Measurements from ENCODE around the gene TNK1. TPM values are rescaled to one million over a fixed set of nuclear protein-coding genes. Genes with fewer than 3 reads are reported as not detected.

TNK1 gene
- total RNA-seq, 1 donor from 2014 or later: 5.8 TPM

GRCh38 chr17:7392696-7393612, 12.1 kb downstream of the TNK1 start:
- peak overlapping the region; percentile 76 for H3K4me3 ChIP-seq
- H3K36me3 ChIP-seq: peaks cover 17% of the 10 kb centered on the region
- intact Hi-C loops (cut with DNase I): no loop called here
- no peaks in the 10 kb centered on the region for H3K9me3 ChIP-seq
- H3K27ac ChIP-seq: peak overlapping the region; percentile 92
- peaks cover 7% of the 10 kb centered on the region for H3K4me1 ChIP-seq
- no peak for ATAC-seq
- no peak for TF ChIP-seq CTCF (IDR thresholded peaks at IDR 0.05)
- DNase-seq: no peak
- H3K27me3 ChIP-seq: no peaks in the 10 kb centered on the region

GRCh38 chr17:7393613-7394451, 12.9 kb downstream of the TNK1 start:
- H3K36me3 ChIP-seq: peaks cover 11% of the 10 kb centered on the region
- peak overlapping the region; percentile 92 for H3K27ac ChIP-seq
- DNase-seq (no peak), ATAC-seq (peak; percentile 14)
- peak overlapping the region; percentile 76 for H3K4me3 ChIP-seq
- H3K27me3 ChIP-seq: no peaks in the 10 kb centered on the region
- intact Hi-C loops (cut with DNase I): no loop called here
- TF ChIP-seq CTCF (IDR thresholded peaks at IDR 0.05): no peak
- peaks cover 7% of the 10 kb centered on the region for H3K4me1 ChIP-seq
- H3K9me3 ChIP-seq: no peaks in the 10 kb centered on the region

GRCh38 chr17:7394452-7395191, 13.7 kb downstream of the TNK1 start, which contains the start of gene PLSCR3:
PLSCR3 (minus strand) TSS chr17:7394525; CDS start chr17:7394110, 415 bp downstream.
- Histone ChIP-seq H3K4me3 (peak within 1 kb of the TSS; percentile 76), H3K27ac (peak within 1 kb of the TSS; percentile 92), H3K27me3 (no peaks in the 10 kb centered on the region), H3K36me3 (peaks cover 3% of the 10 kb centered on the region), H3K9me3 (no peaks in the 10 kb centered on the region), H3K4me1 (peaks cover 7% of the 10 kb centered on the region)
- TF ChIP-seq CTCF (IDR thresholded peaks at IDR 0.05): peak; percentile 44
- DNase-seq (peak; percentile 95), ATAC-seq (peak; percentile 94)
- intact Hi-C loops (cut with DNase I): no loop called here

GRCh38 chr17:7396147-7396546, 15.3 kb downstream of the TNK1 start:
- H3K36me3 ChIP-seq: no peaks in the 10 kb centered on the region
- H3K27ac ChIP-seq: no peak overlapping the region
- H3K27me3 ChIP-seq: no peaks in the 10 kb centered on the region
- no peak for DNase-seq
- no peak for TF ChIP-seq CTCF (IDR thresholded peaks at IDR 0.05)
- no peaks in the 10 kb centered on the region for H3K9me3 ChIP-seq
- no peak overlapping the region for H3K4me3 ChIP-seq
- peaks cover 7% of the 10 kb centered on the region for H3K4me1 ChIP-seq
- intact Hi-C loops (cut with DNase I): no loop called here
- no peak for ATAC-seq

GRCh38 chr17:7398612-7399011, 17.7 kb downstream of the TNK1 start:
- H3K4me3 ChIP-seq: no peak overlapping the region
- no peaks in the 10 kb centered on the region for H3K36me3 ChIP-seq
- H3K27ac ChIP-seq: no peak overlapping the region
- TF ChIP-seq CTCF (IDR thresholded peaks at IDR 0.05): no peak
- H3K4me1 ChIP-seq: peaks cover 12% of the 10 kb centered on the region
- H3K27me3 ChIP-seq: no peaks in the 10 kb centered on the region
- H3K9me3 ChIP-seq: no peaks in the 10 kb centered on the region
- no peak for DNase-seq
- no peak for ATAC-seq
- intact Hi-C loops (cut with DNase I): no loop called here
